HL-60/S4 (cell line): ENCODE data around the gene AMPD2.
"Not testable (repeated sequence)": the region's sequence is repeated elsewhere in the genome, so short reads cannot be mapped to it uniquely, and the experiment has no call there.

Experiments
- in situ Hi-C: fragments of 300-500 bp; cut with MboI; formaldehyde crosslinking; loops from 2 replicates; pipeline ENCODE4 v1.14.3; 2022; ENCODE audit warnings: low sequenced_read_pairs

Gene AMPD2

DNA sequence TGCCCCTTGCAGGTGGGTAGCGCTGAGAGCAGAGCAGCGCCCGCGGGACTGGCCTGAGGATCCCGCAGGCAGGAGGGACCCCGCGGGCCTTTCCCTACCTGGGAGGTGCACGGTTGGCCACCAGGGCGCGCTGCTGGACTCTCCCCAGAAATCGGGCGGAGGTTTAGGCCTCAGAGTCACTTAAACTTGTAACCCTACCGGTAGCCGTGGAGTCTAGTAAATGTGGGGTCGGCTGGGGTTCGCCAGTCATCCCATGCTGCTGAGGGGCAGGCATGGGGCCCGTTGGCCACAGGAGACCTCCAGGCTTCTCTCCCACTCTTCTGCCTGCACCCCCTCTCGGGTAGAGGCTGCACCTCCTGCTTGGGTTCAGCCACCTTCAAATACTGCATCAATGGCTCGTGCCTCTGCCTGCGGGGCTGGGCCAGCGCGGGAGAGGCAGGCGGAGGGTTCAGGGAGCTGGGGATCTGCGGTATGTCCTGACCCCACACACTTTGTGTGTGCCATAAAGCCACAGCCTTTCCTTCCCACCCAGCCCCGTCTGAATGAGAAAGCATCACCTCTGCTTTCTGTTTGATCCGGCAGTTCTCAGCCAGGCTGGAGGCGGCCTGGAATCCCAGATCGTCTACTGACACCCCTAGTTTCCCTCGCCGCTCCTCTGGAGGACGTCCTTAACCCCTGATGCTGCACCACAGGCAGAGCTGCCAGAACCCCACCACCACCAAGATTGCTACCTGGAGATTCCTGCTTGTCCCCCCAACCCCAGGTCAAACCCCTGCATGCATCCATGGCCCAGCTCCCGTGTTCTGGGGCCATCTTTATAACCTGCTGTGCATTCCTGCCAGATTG lies 24.0 kb downstream of the AMPD2 start:
- in situ Hi-C loops, result loop anchor here (5.0 kb wide), 1 partner anchor 129 kb away; no protein-coding TSS in a partner anchor

DNA sequence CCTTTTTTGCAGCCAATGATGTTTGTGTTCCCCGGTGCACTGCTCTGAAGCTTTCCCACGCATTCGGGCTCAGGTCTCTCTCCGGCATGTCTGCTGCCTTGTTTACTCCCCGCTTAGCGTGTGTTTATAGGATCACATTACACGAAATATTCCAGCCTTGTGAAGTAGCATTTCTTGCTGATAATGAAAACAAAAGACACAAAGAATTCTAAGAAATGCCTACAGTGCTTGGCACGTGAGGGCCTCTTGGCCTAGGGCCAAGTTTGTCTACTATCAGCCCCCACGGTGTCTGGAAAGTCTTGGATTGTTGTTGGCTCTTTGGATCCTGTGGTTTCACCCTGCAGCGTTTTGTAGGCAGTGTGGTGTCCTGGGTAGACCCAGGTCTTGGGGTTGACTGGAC lies 25.0 kb downstream of the AMPD2 start:
- in situ Hi-C loops, result loop anchor here (5.0 kb wide), 1 partner anchor 128 kb away; no protein-coding TSS in a partner anchor

DNA sequence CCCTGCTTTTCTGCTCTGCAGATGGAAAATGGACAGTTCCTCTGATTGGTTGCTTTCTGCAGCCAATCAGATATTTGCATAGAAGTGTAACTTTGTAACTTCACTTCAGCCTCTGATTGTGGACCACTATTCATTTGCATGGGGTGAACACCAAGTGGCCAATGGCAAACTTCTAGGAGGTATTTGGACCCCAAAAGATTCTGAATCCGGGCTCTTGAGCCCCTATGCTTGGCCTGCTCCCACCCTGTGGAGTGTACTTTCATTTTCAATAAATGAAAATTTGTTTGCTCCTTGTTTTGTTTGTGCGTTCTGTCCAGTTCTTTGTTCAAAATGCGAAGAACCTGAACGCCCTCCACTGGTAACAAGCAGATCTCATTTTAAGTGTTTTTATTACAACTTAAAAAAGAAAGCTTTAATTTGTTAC lies 29.9 kb downstream of the AMPD2 start:
- in situ Hi-C loops, result no loop called here

DNA sequence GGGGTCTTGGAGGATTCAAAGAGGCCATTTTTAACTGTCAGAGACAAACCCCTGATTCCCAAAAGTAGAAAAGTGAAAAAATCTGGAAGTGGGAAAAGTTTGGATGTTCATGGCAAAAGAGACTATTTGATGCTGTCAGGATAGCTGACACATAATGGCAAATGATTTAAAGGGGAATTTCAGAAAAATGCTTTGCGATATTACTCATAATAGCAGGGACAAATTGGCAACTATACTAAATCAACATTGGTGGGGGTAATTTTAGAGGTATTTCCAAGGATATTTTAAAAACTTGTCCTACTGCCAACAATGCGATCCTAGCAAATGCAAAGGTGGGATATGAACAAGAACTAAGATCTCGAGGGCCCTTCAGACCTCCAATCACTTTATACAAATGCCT lies 31.0 kb downstream of the AMPD2 start:
- in situ Hi-C loops, result loop anchor here (10.0 kb wide), 1 partner anchor 334 kb away; the partner anchor contains the start of gene AHCYL1

DNA sequence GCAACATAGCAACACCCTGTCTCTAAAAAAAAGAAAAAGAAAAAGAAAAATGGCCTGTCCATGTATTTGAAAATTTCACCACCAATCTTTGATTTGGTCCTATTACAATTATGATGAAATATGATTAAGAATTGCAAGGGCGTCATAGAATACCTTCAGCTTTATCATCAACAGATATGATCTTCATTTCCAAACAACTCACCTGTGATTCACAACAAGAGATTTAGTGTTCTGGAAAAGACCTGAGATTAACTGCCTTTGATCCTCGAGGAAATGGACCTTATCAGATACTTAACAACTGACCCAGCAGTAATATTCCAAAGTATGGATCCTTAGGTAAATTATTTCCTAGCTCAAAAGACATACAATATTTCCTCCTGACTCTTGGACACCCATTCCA lies 32.8 kb downstream of the AMPD2 start:
- in situ Hi-C loops, result loop anchor here (10.0 kb wide), 1 partner anchor 332 kb away; the partner anchor contains the start of gene AHCYL1

DNA sequence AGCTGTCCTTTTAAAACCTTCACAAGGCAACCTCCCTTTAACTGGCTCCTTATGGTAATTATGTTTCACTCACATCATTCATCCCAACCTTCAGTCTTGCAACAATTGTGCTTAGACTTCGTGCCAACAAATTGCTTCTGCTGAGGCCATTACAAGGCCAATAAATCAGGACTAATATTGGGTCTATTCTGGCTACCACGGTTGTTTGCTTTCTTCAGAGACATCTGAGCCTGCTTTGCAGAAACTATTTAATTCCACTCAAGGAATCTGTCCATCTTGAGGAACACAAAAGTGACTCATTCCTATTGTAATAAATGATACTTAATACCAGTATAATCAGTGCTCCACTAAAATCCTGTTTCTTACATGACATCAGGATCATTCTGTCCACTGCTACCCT lies 33.7 kb downstream of the AMPD2 start:
- in situ Hi-C loops, result loop anchor here (10.0 kb wide), 1 partner anchor 331 kb away; the partner anchor contains the start of gene AHCYL1

DNA sequence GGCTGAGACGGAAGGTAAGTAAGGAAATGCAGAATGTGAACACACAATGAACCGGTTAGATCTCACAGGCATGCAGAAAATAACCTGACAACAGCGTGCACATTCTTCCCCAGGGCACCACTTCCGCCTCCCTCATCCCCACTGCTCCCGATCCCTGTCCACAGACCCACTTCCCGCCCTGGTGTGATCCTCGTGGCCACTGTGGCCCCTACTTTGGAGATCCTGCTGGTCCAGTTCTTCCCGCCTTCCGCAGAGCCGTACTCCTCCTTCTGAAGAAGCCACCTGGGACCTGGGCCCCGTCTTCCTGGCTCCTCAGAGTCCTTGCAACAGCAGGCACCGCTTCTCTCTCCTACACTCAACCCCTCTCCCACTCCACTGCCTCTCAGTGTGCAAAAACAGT lies 34.9 kb downstream of the AMPD2 start:
- in situ Hi-C loops, result loop anchor here (10.0 kb wide), 1 partner anchor 330 kb away; the partner anchor contains the start of gene AHCYL1

DNA sequence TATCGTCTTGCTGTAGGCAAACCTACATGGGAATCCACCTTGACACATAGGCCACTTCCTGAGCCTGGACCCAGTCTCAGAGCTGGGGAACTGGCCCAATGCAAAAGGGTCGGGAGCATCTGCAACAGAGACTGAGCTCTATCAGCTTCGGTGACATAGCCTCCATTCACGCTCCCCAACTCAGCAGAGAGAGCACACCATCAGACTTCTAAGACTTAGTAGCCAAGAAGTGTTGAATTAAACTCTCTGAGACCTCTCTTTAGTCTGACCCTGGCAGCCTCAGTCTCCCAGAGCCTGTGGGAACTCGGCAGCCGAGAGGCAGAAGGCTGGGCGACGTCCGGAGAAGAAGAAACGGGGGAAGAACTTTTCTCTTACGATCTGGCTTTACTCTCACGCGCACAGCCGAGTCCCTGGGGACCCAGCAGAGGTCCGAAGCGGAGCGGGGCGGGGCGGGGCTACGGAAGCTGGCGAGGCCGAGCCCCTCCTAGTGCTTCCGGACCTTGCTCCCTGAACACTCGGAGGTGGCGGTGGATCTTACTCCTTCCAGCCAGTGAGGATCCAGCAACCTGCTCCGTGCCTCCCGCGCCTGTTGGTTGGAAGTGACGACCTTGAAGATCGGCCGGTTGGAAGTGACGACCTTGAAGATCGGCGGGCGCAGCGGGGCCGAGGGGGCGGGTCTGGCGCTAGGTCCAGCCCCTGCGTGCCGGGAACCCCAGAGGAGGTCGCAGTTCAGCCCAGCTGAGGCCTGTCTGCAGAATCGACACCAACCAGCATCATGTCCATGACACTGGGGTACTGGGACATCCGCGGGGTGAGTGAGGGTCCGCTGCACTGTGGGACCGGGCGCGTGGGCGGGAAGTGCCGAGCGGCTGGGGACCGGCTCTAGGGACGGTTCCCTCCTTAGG lies 36.2 kb downstream of the AMPD2 start, which contains the start of gene GSTM4:
Gene GSTM4 (plus strand): TSS at position 485 of the 905 bp plus-strand sequence. CDS start 291 bp downstream, at position 776.
- in situ Hi-C loops, result loop anchor here (10.0 kb wide), 1 partner anchor 329 kb away; the partner anchor contains the start of gene AHCYL1

DNA sequence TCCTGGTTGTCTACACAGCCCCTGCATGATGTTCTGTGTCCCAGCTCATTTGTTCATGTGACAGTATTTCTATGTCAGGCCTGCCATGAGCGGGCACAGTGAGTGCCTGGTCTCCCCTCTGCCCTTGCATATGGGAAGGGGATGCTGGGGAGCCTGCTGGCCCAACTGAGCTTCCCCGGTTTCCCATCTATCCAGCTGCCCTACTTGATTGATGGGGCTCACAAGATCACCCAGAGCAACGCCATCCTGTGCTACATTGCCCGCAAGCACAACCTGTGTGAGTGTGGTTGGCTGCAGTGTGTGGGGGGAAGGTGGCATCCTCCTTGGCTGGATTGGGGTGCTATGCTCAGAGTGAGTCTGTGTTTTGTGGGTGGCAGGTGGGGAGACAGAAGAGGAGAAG lies 37.8 kb downstream of the AMPD2 start:
- in situ Hi-C loops, result loop anchor here (10.0 kb wide), 1 partner anchor 327 kb away; the partner anchor contains the start of gene AHCYL1

DNA sequence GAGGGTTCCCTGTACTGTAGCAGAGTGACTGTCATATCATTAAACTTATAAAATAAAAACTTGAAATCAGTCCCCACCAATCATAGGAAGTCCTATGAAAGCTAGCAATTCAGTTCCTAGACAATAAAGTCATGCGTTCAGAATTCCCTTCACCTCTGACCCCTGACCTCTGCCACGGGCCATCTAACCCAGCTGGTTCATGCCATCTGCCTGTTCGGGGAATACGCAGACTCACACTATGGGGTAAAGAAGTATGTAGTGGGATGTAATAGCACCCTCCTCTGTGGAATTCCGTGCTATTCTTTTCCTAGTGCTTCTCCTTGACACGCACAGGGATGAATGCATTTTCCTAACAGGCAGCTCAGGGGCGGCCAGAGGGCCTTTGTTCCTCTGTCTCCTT lies 38.3 kb downstream of the AMPD2 start:
- in situ Hi-C loops, result loop anchor here (10.0 kb wide), 1 partner anchor 327 kb away; the partner anchor contains the start of gene AHCYL1

DNA sequence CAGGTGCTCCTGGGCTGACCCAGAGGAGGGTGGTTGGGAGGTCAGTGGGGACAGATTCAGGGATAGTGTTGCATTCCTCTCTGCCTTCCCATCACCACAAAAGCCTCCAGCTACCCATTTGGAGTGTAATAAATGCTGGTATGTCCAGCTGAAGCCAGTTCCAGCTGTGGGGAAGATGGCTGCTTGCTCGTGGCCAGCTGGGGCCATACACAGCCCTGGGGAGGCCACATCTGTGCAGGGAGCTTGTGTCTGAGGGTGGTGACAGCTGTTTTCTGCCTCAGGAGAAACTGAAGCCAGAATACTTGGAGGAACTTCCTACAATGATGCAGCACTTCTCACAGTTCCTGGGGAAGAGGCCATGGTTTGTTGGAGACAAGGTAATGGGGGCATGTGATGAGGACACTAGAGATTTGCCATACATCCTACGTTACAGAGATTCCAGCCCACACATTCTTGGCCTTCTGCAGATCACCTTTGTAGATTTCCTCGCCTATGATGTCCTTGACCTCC lies 39.0 kb downstream of the AMPD2 start:
- in situ Hi-C loops, result loop anchor here (10.0 kb wide), 1 partner anchor 326 kb away; the partner anchor contains the start of gene AHCYL1

DNA sequence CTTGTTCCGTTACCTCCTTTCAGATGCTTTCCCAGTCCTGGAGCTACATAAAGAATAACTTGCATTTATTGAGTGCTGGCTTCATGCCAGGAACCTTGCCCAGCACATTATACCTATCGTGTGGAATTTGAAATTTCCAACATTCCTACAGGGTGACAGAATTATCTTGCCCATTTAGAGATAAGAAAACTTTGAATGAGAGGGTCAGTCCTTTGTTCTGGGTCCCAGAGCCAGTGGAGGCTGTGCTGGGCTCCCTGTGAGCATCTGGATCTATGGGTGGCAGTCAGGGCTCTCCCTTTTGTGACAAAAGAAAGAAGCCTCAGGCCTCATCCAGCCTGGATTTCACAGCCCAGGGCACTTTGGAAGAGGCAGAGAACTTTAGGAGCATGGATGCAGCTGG lies 39.5 kb downstream of the AMPD2 start:
- in situ Hi-C loops, result loop anchor here (10.0 kb wide), 1 partner anchor 326 kb away; the partner anchor contains the start of gene AHCYL1

DNA sequence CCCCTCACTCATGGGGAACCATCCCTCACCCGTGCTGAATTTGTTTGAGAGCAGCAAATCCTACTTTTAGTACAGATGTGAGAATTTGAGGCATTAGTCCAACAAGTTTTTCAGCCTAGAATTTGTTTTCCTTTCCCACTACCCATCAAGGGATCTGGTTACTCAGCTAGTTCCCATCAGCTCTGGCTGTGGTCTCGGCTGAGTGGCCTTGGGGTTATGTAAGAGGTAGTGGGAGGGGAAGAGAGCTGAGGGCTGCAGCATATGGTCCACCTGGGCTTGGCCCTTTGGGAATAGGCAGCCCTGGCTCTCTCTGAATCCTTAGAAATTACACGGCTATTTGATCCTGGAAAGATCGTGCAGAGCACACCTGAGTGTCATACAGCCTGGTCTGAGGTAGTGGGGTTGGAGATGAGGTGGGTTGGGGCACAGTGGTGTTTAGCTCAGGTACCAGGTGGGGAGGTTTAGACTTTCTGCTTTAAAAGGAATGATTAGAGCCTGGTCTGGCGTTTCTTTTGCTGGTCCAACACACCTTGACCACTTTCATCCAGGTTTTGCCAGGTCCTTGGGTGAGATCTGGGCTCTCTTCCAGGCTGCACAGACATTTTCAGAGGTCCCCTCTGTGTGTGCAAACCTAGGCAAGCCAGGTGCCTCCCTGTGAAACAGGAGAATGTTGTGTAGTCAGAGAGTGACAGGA lies 40.5 kb downstream of the AMPD2 start:
- in situ Hi-C loops, result loop anchor here (10.0 kb wide), 1 partner anchor 325 kb away; the partner anchor contains the start of gene AHCYL1

DNA sequence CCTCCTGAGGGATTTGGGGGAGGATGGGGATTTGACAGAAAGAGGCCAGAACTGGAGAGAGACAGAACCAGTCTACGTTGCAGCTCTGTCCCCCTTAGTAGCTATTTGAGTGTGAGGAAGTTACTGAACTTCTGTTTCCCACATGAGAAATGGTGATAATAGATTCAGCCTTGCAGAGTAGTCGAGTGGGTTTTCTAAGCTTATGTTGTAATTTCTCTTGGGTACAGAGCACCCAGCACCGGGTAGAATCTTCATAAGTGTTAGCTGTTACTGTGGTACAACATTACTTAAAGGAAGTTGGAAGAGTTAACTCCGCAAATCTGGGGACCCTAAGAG lies 41.0 kb downstream of the AMPD2 start:
- in situ Hi-C loops, result not testable (repeated sequence)

DNA sequence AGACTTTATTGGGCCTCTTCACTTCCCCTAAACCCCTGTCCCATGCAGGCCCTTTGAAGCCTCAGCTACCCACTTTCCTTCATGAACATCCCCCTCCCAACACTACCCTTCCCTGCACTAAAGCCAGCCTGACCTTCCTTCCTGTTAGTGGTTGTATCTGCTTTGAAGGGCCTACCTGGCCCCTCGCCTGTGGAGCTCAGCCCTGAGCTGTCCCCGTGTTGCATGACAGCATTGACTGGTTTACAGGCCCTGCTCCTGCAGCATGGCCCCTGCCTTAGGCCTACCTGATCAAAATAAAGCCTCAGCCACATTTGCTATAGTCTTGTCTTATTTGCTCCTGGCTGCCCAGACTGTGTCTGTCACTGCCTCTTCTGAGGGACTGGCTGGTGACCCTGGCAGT lies 41.8 kb downstream of the AMPD2 start:
- in situ Hi-C loops, result no loop called here

DNA sequence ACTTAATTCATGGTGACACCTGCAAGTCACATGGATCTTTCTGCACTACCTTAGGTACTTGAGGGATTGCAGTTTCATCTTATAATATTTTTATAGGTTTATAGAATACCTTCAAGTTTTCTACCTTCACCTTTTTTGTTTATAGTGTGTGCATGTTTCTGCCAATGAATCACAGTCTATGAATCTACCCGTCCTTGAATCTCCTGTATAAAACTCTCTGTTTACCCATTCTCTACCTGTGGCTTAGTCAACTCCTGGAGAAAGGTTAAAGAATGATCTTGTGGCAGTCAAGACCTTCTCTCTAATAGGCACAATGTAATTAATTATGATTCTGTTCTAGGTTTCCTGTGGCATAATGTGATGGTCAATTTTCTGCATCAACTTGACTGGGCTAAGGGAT lies 45.0 kb downstream of the AMPD2 start:
- in situ Hi-C loops, result no loop called here

DNA sequence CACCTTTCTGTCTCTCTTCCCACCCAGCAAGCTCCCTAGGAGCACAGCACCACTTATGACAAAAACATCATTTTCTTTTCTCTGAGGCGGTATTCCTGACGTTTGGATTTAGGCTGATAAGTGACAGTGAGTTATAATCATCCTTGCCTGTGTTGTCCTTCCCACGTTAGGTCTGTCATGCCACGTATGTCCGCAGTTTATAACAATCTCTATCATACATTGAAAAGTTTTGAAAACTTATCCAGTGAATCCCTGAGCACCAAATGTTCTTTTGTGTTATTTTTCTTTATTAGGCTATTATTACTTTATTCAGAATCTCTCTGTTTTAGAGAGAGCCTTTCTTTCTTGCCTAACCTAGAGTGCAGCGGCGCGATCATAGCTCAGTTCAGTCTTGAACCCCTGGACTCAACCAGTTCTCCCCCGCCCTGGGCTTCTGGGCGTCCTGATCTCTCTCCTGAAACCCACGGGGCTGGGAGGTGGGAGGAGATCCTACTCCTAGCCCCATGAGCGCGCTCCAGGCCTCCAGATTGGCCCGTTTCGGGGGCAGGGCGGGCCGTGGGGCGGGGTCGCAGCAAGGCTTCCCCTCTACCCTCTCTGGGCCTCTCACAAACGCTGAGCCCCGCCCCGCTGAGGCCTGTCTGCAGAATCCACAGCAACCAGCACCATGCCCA lies 48.0 kb downstream of the AMPD2 start, which contains the start of gene GSTM2:
Gene GSTM2 (plus strand): TSS at position 606 of the 671 bp plus-strand sequence. CDS start 59 bp downstream, at position 665.
- in situ Hi-C loops, result no loop called here

DNA sequence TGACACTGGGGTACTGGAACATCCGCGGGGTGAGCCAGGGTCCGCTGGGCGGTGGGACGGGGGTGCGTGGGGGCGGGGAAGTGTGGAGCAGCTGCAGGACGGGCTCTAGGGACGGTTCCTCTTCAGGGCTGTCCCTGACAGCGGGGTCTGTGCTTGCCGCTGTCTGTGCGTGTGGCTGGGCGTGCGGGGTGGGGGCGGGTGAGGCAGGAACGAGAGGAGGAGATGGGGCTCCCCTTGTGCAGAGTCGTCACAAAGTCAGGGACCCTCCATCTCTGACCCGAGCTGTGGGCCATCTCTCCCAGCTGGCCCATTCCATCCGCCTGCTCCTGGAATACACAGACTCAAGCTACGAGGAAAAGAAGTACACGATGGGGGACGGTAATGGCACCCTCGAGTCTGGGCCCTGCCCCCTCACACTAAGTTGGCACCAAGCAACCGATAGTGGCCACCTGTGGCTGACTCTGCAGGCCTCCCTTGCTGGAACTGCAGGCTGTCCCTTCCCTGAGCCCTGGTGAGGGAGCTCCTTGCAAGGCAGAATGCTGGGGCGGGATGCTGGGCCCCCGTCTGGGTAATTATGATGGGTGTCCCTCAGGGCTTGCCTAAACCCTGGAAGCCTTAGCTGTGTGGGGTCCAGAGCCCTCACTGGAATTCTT lies 48.6 kb downstream of the AMPD2 start:
- in situ Hi-C loops, result no loop called here
